Activated T-cell treated with anti-CD3 and anti-CD28 coated beads, Interleukin-2, amount 50 U/mL, for 4 hours (primary cell): ENCODE measurements around the gene TNFAIP8L1. TPM values are rescaled to one million over a fixed set of nuclear protein-coding genes. Genes with fewer than 3 reads are reported as not detected.

Experiments used
- ATAC-seq, 2 donors: fragments of 200-7000 bp; cut with Tn5 transposase; one replicate each; pipeline ENCODE4 v1.10.0; 2021
- DNase-seq: peaks from one replicate; pipeline ENCODE4 v3.0.0-alpha.2; 2020
- H3K27me3 Mint-ChIP-seq: one replicate; pipeline ENCODE4 v1.8.0; 2021; ENCODE audit warnings: low read depth, mixed read lengths
- H3K36me3 Mint-ChIP-seq: one replicate; pipeline ENCODE4 v1.8.0; 2022; ENCODE audit warnings: mixed read lengths; ENCODE audit not compliant: insufficient read depth
- H3K4me1 Mint-ChIP-seq: one replicate; pipeline ENCODE4 v1.8.0; 2021; ENCODE audit warnings: low read depth, mixed read lengths
- H3K4me3 Mint-ChIP-seq: one replicate; pipeline ENCODE4 v1.8.0; 2021; ENCODE audit warnings: mild to moderate bottlenecking, moderate library complexity, mixed read lengths
- H3K9me3 Mint-ChIP-seq: one replicate; pipeline ENCODE4 v1.8.0; 2021; ENCODE audit warnings: mixed read lengths
- total RNA-seq, 3 donors: library from RNA; stranded (reverse); gene quantifications; one replicate each; pipeline ENCODE4 v1.2.1, GENCODE V29; 2021

Gene TNFAIP8L1
- total RNA-seq, 3 donors from 2014 or later = 3.2 to 4.0 (median 3.9) TPM

DNA sequence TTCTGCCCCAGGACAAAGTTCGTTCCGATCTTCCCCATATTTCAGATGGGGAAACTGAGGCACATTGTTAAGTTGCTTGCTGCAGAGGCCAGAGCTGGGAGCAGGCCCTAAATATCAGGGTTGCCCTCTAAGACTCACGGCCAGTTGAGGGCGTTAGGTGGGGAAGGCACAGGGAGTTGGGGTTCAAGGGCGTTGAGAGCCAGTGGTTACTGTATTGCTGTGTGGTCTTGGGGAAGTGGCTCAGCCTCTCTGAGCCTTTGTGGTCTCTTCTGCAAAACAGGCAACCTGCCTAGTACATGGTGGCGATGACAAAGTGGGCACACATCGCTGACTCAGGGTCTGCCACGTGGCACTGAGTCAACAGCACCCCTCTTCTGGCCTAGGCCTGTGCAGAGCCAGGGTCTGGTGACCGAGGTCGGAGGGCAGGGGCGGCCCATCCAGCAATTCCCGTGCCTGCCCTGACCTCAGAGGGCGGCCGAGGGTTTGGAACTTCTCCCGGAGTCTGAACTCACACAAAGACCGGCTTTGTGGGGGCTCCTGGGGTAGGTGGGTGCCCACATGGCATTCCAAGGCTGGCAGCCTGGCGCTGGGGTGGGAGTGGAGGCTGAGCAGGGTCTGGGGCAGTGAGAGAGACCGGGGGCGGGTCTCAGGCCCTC lies 10.2 kb downstream of the TNFAIP8L1 start:
- Mint-ChIP-seq H3K27me3 (no peaks in the 10 kb centered on the region), H3K36me3 (peaks cover 5% of the 10 kb centered on the region), H3K9me3 (no peaks in the 10 kb centered on the region), H3K4me3 (no peak overlapping the region), H3K4me1 (no peaks in the 10 kb centered on the region)
- no peak for DNase-seq
- ATAC-seq = no peak

- H3K9me3 Mint-ChIP-seq = no peaks in the 10 kb centered on the region
- no peak for DNase-seq
- no peak overlapping the region for H3K4me3 Mint-ChIP-seq
- H3K36me3 Mint-ChIP-seq = peaks cover 12% of the 10 kb centered on the region
- H3K4me1 Mint-ChIP-seq = no peaks in the 10 kb centered on the region
- ATAC-seq = no peak
- no peaks in the 10 kb centered on the region for H3K27me3 Mint-ChIP-seq
These were observed 10.8 kb downstream of the TNFAIP8L1 start for GRCh38 chr19:4650159-4650558.

DNA sequence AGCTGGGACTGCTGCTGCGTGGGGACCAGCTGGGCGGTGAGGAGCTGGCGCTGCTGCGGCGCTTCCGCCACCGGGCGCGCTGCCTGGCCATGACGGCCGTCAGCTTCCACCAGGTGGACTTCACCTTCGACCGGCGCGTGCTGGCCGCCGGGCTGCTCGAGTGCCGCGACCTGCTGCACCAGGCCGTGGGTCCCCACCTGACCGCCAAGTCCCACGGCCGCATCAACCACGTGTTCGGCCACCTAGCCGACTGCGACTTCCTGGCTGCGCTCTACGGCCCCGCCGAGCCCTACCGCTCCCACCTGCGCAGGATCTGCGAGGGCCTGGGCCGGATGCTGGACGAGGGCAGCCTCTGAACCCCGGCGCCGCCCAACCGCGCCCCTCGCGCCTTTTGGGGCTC lies 12.8 kb downstream of the TNFAIP8L1 start:
- Mint-ChIP-seq H3K4me1 (no peaks in the 10 kb centered on the region), H3K9me3 (no peaks in the 10 kb centered on the region), H3K27me3 (no peaks in the 10 kb centered on the region), H3K4me3 (no peak overlapping the region), H3K36me3 (peaks cover 10% of the 10 kb centered on the region)
- ATAC-seq (no peak), DNase-seq (no peak)

GRCh38 chr19:4653793-4654436 lies 14.6 kb downstream of the TNFAIP8L1 start:
- H3K36me3 Mint-ChIP-seq = peaks cover 11% of the 10 kb centered on the region
- no peaks in the 10 kb centered on the region for H3K4me1 Mint-ChIP-seq
- no peaks in the 10 kb centered on the region for H3K27me3 Mint-ChIP-seq
- H3K9me3 Mint-ChIP-seq = no peaks in the 10 kb centered on the region
- no peak for ATAC-seq
- DNase-seq = no peak
- no peak overlapping the region for H3K4me3 Mint-ChIP-seq

DNA sequence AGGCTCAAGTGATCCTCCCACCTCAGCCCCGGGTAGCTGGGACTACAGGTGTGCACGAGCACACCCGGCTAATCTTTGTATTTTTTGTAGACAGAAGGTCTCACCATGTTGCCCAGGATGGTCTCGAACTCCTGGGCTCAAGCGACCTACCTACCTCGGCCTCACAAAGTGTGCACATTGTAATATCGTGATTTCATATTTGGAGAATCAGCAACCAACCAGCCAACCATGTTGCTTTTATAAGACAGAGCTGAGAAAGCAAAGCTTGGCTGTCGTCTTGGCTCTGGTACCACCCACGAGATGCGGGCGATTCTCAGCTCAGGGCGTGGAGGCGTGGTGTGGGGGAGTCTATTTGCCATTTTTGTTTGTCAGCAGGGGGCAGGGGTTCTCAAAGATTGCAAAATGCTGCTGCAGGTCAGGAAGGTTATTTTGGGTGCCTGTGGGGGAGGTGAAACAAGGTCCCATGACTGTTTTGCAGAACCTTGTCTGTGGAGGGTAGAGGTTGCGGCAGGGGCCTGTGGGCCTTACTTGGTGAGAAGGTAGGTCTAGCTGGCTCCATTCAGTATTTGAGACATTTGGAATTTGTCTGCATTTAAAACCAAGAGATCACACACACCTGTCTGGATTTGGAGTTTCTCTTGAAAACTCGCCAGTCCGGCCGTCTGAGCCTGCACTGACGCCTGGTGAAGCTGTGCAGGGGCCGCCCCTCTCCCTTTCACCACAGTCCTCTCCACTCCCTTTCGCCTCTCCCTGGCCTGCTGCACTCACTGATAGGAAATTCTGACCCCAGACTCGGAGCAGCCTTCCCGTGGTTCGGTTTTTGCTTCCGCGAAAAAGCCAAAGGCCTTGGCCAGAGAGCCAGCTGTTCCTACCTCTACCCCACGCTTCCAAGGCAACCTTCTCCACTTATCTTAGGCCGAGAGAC lies 15.4 kb downstream of the TNFAIP8L1 start:
- peaks cover 16% of the 10 kb centered on the region for H3K36me3 Mint-ChIP-seq

GRCh38 chr19:4656102-4656501 lies 16.8 kb downstream of the TNFAIP8L1 start:
- Mint-ChIP-seq H3K4me1 (no peaks in the 10 kb centered on the region), H3K4me3 (no peak overlapping the region), H3K36me3 (peaks cover 19% of the 10 kb centered on the region), H3K9me3 (no peaks in the 10 kb centered on the region), H3K27me3 (no peaks in the 10 kb centered on the region)
- DNase-seq (no peak), ATAC-seq (no peak)

More for the DNA sequence above, 15.4 kb downstream of the TNFAIP8L1 start:
- H3K4me3 Mint-ChIP-seq = no peak overlapping the region
- H3K27me3 Mint-ChIP-seq = no peaks in the 10 kb centered on the region
- no peaks in the 10 kb centered on the region for H3K4me1 Mint-ChIP-seq
- no peaks in the 10 kb centered on the region for H3K9me3 Mint-ChIP-seq
- no peak for DNase-seq
- no peak for ATAC-seq

- Mint-ChIP-seq H3K4me3 (no peak overlapping the region), H3K4me1 (no peaks in the 10 kb centered on the region), H3K27me3 (no peaks in the 10 kb centered on the region), H3K9me3 (no peaks in the 10 kb centered on the region), H3K36me3 (peaks cover 25% of the 10 kb centered on the region)
- ATAC-seq = no peak
- DNase-seq = no peak
These were observed 17.9 kb downstream of the TNFAIP8L1 start for GRCh38 chr19:4657262-4657661.

GRCh38 chr19:4657835-4658234 lies 18.5 kb downstream of the TNFAIP8L1 start:
- DNase-seq (no peak), ATAC-seq (no peak)
- Mint-ChIP-seq H3K27me3 (no peaks in the 10 kb centered on the region), H3K9me3 (no peaks in the 10 kb centered on the region), H3K4me3 (no peak overlapping the region), H3K4me1 (no peaks in the 10 kb centered on the region), H3K36me3 (peaks cover 27% of the 10 kb centered on the region)

GRCh38 chr19:4660181-4660791 lies 21.0 kb downstream of the TNFAIP8L1 start:
- H3K4me1 Mint-ChIP-seq = no peaks in the 10 kb centered on the region
- H3K36me3 Mint-ChIP-seq = peaks cover 17% of the 10 kb centered on the region
- H3K4me3 Mint-ChIP-seq = no peak overlapping the region
- no peaks in the 10 kb centered on the region for H3K9me3 Mint-ChIP-seq
- DNase-seq (no peak), ATAC-seq (peak in 1 of 2 donors; percentile 28)
- no peaks in the 10 kb centered on the region for H3K27me3 Mint-ChIP-seq

DNA sequence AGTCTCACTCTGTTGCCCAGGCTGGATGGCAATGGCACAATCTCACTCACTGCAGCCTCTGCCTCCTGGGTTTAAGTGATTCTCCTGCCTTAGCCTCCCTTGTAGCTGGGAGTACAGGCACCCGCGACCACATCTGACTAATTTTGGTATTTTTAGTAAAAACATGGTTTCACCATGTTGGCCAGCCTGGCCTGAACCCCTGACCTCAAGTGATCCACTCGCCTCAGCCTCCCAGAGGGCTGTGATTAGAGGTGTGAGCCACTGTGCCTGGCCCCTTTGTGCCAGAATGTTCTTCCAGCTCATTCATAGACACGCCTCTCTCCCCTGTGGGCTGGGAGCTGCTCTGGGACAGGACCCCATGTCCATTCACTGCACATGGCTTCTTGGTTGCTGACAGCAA lies 21.7 kb downstream of the TNFAIP8L1 start:
- Mint-ChIP-seq H3K9me3 (no peaks in the 10 kb centered on the region), H3K27me3 (no peaks in the 10 kb centered on the region), H3K4me1 (no peaks in the 10 kb centered on the region), H3K4me3 (no peak overlapping the region), H3K36me3 (peaks cover 17% of the 10 kb centered on the region)
- no peak for ATAC-seq
- DNase-seq = no peak

DNA sequence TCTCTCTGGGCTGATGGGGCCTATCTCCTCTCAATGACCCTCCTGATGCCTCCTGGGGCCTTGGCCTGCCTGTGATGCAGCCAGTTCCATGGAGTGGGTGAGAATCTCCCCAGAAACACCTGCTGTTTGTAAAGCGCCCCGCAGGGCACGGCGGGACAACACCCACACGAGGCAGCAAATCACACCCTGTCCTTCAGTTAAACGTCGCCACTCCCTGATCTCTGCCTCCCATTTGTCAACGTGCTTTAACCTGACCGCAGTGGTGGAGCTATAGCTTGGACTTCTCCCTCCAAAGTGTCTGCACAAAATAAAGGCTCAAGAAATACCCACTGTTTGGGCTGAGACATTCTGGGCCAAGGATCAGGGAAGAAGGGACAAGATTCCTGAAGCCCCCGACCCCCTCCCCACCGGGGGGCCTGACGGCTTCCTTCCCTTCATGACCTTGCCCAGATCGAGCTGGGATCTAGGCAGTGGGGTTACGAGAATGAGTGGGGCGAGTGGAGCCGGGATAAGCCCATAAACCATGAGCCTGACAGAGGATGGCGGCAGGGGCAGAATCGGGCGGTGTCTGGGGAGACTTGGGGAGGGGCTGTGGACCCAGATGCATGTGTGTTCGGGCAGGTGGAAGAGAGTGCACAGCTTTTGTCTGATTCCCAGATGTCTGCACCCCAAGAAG lies 22.8 kb downstream of the TNFAIP8L1 start:
- no peaks in the 10 kb centered on the region for H3K27me3 Mint-ChIP-seq
- H3K36me3 Mint-ChIP-seq = peaks cover 17% of the 10 kb centered on the region
- no peak overlapping the region for H3K4me3 Mint-ChIP-seq
- H3K4me1 Mint-ChIP-seq = no peaks in the 10 kb centered on the region
- no peaks in the 10 kb centered on the region for H3K9me3 Mint-ChIP-seq
- DNase-seq (no peak), ATAC-seq (no peak)

DNA sequence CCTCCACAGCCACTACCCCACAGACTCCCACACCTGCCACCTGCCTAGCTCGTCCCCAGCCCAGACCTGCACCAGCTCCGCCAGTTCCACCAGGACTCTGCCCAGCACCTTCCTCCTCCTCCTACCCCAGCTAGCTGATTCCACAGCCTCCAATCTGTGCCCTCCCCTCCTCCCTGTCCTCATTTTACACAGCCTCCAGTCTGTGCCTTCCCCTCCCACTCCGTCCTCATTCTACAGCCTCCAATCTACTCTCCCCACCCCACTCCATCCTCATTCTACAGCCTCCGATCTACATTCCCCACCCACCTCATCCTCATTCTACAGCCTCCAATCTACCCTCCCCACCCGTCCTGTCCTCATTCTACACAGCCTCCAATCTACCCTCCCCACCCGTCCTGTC lies 23.5 kb downstream of the TNFAIP8L1 start:
- H3K27me3 Mint-ChIP-seq = no peaks in the 10 kb centered on the region
- H3K9me3 Mint-ChIP-seq = no peaks in the 10 kb centered on the region
- ATAC-seq (no peak), DNase-seq (no peak)
- peaks cover 17% of the 10 kb centered on the region for H3K36me3 Mint-ChIP-seq
- H3K4me3 Mint-ChIP-seq = no peak overlapping the region
- peaks cover 2% of the 10 kb centered on the region for H3K4me1 Mint-ChIP-seq

DNA sequence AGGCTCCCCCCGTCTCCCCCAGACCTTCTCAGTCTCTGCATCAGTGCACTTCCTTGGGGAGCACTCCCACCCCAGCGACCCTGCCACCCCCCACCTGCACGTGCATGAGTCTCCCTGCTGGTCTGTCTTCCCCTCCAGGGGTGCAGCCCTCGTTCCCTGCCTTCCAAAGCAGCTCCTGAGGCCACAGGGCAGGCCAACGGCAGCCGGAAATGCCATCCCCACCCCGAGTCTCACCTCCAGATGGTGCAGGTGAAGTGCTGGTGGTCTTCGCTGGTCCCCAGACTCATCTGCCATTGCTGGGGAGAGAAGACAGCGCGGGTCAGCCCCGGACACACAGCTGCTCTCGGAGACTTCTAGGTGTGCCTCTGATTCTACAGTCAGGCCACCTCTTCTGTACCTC lies 25.3 kb downstream of the TNFAIP8L1 start:
- no peaks in the 10 kb centered on the region for H3K27me3 Mint-ChIP-seq
- peaks cover 17% of the 10 kb centered on the region for H3K4me1 Mint-ChIP-seq
- no peak for ATAC-seq
- no peak overlapping the region for H3K4me3 Mint-ChIP-seq
- no peak for DNase-seq
- H3K36me3 Mint-ChIP-seq = peaks cover 17% of the 10 kb centered on the region
- no peaks in the 10 kb centered on the region for H3K9me3 Mint-ChIP-seq
